ENCODE measurements around the gene MAL. TPM values are rescaled to one million over a fixed set of nuclear protein-coding genes. Genes with fewer than 3 reads are reported as not detected.
"Not testable (repeated sequence)": the region's sequence is repeated elsewhere in the genome, so short reads cannot be mapped to it uniquely, and the experiment has no call there.

MAL gene
- total RNA-seq, 1 experiment from 2014 or later = not detected

DNA sequence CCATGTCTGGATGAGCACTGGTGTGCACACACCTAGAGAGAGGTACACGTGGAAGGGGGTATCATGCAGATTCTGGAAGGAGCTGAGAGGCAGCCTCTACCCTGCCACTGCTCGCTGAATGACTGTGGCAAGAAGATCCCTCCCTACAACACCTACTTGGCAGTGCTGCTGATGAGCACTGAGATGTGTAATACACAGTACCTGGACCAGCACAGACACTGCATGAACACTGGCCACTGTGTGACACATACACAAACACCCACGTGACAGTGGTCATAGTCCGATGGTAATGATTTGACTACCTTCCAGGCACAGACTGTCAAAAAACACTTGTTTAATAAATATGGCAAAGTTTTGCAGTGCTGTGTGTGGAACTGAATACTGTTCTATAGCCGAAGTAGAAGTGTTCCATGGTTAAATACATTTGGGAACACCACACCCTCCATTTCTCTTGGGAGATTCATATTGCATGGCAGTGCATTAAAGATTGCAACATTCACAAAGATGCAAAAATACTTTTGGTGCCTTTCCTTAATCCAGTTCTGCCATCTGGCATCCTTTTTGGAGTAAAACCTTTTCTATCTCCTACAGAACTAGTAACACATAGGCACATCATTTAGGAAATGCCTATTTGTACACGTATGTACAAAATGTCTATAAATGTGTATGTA, 66.5 kb downstream of the MAL start:
- Histone ChIP-seq H3K27me3 (replicated peaks) (no peaks in the 10 kb centered on the region), H3K4me1 (replicated peaks) (no peaks in the 10 kb centered on the region), H3K36me3 (peaks cover 43% of the 10 kb centered on the region), H3K9me3 (replicated peaks) (no peaks in the 10 kb centered on the region), H3K4me3 (no peak overlapping the region), H3K27ac (no peak overlapping the region)
- DNase-seq (ENCODE audit: low read depth in 1 of 2, low spot score in 2 of 2) = no peak

DNA sequence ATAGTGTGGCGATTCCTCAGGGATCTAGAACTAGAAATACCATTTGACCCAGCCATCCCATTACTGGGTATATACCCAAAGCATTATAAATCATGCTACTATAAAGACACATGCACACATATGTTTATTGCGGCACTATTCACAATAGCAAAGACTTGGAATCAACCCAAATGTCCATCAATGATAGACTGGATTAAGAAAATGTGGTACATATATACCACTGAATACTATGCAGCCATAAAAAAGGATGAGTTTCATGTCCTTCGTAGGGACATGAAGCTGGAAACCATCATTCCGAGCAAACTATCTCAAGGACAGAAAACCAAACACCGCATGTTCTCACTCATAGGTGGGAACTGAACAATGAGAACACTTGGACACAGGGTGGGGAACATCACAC, 72.8 kb downstream of the MAL start:
- peaks cover 44% of the 10 kb centered on the region for H3K36me3 ChIP-seq
- not testable (repeated sequence) for H3K9me3 ChIP-seq (replicated peaks); H3K4me1 ChIP-seq (replicated peaks); DNase-seq (ENCODE audit: low read depth in 1 of 2, low spot score in 2 of 2); H3K27ac ChIP-seq; H3K27me3 ChIP-seq (replicated peaks); H3K4me3 ChIP-seq

DNA sequence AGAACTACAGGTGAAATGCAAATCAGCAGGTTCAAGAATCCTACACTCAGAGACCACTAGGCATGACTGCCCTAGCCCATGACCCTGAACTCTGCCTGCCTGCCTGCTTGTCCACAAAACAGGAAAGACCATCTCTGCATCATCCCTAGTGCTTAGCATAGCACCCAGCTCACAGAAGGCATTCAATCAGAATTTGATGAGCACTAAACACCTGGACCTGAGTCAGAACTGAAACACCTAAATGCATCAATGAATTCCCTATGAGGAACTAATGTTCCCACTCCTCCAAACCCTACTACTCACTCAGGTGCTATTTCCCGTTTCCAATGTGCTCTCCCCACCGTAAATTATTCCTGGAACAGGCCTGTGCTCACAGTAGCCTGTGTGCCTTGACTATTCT, 74.4 kb downstream of the MAL start:
- Histone ChIP-seq H3K27me3 (replicated peaks) (no peaks in the 10 kb centered on the region), H3K4me1 (replicated peaks) (no peaks in the 10 kb centered on the region), H3K4me3 (no peak overlapping the region), H3K36me3 (peaks cover 56% of the 10 kb centered on the region), H3K27ac (no peak overlapping the region), H3K9me3 (replicated peaks) (no peaks in the 10 kb centered on the region)
- no peak for DNase-seq (ENCODE audit: low read depth in 1 of 2, low spot score in 2 of 2)

Other genes with a start within 250 kb of the MAL start
- gene TEKT4, start 154.3 kb upstream of the MAL start, total RNA-seq (2014; rRNA removed; shearing (Covaris generic)) = not detected in 2 replicates
- 57.4 and 97.1 TPM in 2 replicates for gene MRPS5, start 96.1 kb downstream of the MAL start, total RNA-seq (2014; rRNA removed; shearing (Covaris generic))
- gene ZNF514, start 134.1 kb downstream of the MAL start, total RNA-seq (2014; rRNA removed; shearing (Covaris generic)) = 8.2 and 8.9 TPM in 2 replicates
- gene ZNF2, start 140.1 kb downstream of the MAL start, total RNA-seq (2014; rRNA removed; shearing (Covaris generic)) = 4.2 and 4.8 TPM in 2 replicates
- gene ZNF892, start 181.8 kb downstream of the MAL start, total RNA-seq (2014; rRNA removed; shearing (Covaris generic)) = 1.9 TPM in 2 replicates
- 9.2 TPM in 1 of 2 replicates, not detected in the other for gene PROM2, start 248.7 kb downstream of the MAL start, total RNA-seq (2014; rRNA removed; shearing (Covaris generic))

All from SJSA1 (cell line).